GM19395 (cell line): ENCODE results near the gene PIANP.
"Not testable (repeated sequence)": the region's sequence is repeated elsewhere in the genome, so short reads cannot be mapped to it uniquely, and the experiment has no call there.

Experiments used
- ATAC-seq: cut with Tn5 transposase; IDR thresholded peaks from one replicate; pipeline ENCODE4 v1.9.1; 2021; ENCODE audit warnings: mild to moderate bottlenecking, moderate library complexity; ENCODE audit not compliant: unreplicated experiment

The PIANP gene

GRCh38 chr12:6700646-6701051 lies at the start of gene PIANP:
PIANP (minus strand) TSS chr12:6700815; CDS start chr12:6698061, 2,754 bp downstream.
- ATAC-seq, result no peak

- no peak for ATAC-seq
Observed at GRCh38 chr12:6748761-6749160, 48.1 kb upstream of the PIANP start.

DNA sequence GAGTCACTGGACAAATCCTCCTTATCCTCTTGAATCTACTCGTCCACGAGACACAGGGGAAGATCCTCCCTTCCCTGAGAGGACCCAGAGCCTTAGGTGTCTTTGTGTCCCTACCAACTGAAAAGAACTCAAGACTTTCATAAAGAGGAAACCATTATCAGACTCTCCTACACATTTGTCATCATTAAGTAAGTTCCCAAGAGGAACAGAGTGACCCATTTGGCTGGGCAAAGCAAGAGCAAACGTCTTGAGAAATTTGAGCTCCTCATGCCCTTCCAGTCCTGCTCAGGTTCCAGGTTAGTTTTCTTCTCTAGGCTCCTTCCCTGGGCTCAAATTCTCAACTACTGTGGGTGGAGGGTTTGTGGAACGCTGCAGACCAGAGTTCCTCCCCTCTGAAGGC lies 46.6 kb upstream of the PIANP start:
- ATAC-seq, result no peak

DNA sequence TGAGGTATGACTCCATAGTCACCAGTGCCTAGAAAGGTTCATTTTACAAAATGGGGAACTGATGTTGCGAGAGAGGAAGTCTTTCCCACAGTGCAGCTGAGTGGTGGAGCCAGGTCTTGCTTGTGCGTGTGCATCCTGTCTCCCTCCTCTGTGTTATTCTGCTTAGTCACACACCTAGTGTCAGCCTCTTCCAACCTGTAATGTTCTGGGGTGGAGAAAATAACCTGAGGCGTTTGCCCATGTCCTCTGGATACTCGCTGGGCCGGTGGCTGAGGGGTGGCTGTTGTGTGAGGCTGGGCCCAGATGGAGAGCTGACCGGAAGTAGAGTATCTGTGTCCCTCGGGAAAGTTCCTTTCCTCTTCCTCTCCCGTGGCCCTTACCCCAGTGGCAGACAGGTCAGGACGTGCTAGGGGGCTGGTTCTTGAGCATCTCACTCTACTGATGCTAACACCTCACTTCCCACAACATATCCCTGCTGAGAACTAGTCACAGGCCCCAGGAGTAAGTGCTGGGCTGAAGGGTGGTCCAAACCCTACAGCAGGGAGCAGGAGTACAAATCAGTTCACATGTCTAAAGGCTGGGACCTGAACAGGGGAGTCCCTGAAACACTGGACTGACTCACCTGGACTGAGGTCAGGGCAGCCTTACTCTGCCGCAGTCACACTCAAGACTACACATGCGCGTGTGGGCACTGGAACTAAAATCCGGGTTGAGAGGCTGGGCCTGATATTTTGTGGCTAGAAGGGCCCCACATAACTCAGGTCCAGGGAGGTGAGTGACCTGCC lies 45.3 kb upstream of the PIANP start:
- no peak for ATAC-seq

GRCh38 chr12:6743300-6743699 lies 42.7 kb upstream of the PIANP start:
- not testable (repeated sequence) for ATAC-seq

DNA sequence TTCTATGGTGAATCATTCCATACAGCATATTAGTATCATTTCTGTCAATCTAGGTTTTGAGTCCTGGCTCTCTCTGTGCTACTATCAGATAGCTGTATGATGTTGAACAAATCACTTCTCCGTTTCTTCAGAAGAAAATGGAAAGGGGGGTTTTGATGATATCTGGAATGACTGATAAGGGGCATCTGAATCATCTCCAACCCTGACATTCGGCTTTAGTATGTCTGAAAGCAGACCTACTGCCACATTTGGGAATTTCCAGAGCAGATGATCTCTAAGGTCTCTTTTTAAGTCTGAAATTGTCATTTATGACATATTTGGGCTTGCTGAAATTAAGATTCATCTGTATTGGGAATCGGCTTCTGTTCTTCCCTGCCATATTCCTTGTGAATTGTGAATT lies 42.2 kb upstream of the PIANP start:
- no peak for ATAC-seq

DNA sequence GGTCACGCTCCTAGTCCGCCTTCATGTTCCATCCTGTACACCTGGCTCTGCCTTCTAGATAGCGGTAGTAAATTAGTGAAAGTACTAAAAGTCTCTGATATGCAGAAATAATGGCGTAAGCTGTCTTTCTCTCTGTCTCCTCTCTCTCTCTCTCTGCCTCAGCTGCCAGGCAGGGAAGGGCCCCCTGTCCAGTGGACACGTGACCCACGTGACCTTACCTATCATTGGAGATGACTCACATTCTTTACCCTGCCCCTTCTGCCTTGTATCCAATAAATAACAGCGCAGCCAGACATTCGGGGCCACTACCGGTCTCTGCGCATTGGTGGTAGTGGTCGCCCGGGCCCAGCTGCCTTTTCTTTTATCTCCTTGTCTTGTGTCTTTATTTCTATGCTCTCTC lies 41.5 kb upstream of the PIANP start:
- not testable (repeated sequence) for ATAC-seq

- no peak for ATAC-seq
Observed at GRCh38 chr12:6736754-6737153, 36.1 kb upstream of the PIANP start.

DNA sequence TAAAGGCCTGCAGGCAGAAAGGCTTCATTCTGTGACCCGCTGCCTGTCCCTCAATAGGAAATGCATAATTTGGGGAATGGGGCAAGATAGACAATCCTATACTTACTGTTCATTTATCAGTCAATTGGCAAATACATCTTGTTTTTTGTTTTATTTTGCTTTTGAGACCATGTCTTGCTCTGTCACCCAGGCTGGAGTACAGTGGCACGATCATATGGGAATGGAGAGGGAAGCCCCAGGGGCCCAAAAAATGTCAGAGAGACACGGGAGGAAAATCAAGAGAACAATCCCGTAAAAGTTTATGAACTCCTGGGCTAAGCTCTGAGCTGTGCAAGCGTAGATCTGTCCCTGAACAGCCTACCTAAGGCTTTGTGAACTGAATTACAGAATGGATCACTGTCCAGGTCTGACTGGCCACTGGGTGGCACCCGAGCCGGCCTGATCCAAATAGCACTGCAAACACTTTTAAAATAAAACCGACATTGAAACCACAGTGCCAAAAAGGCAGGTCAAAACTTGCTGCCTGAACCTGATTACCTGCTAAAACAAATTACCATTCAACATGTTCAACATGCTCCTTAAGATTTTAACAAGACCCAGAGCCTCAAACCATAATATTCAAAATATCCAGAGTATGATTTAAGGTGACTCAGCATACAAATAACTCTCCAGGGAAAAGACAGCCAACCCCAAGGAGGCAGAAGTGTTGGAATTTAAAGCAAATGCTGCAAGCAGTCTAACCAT lies 35.0 kb upstream of the PIANP start:
- no peak for ATAC-seq

DNA sequence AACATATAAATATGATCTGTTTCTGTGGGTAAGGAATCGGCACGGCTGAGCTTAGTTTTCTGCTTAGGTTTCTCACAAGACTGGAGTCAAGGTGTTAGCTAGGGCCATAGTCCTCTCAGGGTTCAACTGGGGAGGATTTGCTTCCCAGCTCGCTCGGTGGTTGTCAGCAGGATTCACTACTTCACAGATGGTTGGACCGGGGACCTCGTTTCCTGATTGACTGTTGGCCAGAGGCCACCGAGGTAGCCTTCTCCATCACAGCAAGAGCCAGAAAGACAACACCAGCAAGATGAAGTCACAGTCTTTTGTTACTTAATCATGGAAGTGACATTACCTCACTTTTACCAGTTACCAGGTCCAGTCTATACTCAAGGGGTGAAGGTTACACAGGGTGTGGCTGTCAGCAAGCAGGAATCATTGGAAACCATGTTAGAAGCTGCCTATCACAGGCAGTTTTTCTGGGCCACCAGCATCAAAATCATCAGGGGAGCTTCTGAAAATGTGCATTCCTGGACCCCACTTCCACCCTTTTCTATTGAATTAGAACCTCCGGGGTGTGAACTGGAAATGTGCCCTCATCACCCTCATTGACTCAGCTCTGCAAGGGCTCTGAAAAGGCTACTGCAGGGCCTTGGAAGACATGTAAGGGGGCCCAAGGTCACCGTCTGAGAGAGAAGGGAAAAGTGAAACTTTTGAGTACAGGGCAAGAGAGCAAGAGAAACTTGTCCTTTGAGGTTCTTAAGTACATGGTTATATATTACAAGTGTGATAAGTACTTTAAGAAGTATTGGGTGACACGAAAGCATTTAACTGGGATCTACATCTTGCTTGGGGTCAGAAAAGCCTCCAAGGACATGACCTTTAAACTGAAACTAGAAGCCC lies 34.1 kb upstream of the PIANP start:
- ATAC-seq, result no peak

GRCh38 chr12:6730169-6730568 lies 29.6 kb upstream of the PIANP start:
- no peak for ATAC-seq

DNA sequence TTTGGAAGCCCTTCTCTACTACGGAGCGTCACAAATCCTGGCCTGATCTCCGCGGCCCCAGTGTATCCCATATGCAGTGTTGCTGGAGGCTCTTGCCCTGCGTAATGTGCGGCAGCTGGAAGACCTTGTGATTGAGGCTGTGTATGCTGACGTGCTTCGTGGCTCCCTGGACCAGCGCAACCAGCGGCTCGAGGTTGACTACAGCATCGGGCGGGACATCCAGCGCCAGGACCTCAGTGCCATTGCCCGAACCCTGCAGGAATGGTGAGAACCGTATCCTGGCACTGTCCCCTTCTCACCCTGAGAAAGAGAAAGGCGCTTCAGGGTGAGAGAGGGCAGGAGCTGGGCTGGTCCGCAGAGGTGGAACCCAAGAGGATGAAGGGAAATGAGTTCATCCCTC lies 28.6 kb upstream of the PIANP start:
- no peak for ATAC-seq

- no peak for ATAC-seq
Observed at GRCh38 chr12:6725350-6725749, 24.7 kb upstream of the PIANP start.

GRCh38 chr12:6724409-6724797 lies 23.8 kb upstream of the PIANP start:
- ATAC-seq, result peak; percentile 38

- ATAC-seq, result peak; percentile 89
Observed at GRCh38 chr12:6723607-6724408, 23.2 kb upstream of the PIANP start, which contains the start of gene COPS7A. COPS7A (plus strand) TSS chr12:6724046; CDS start chr12:6724657, 611 bp downstream.

- no peak for ATAC-seq
Observed at GRCh38 chr12:6722863-6723262, 22.2 kb upstream of the PIANP start.

DNA sequence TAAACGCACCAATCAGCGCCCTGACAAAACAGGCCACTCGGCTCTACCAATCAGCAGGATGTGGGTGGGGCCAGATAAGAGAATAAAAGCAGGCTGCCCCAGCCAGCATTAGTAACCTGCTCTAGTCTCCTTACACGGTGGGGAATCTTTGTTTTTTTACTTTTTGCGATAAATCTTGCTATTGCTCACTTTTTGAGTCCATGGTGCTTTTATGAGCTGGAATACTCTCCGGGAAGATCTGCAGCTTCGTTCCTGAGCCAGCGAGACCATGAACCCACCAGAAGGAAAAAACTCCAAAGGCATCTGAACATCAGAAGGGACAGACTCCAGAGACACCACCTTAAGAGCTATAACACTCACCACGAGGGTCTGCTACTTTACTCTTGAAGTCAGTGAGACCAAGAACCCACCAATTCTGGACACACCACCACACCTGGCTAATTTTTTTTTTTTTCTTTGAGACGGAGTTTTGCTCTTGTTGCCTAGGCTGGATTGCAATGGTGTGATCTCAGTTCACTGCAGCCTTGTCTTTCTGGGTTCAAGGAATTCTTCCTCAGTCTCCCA lies 16.3 kb upstream of the PIANP start:
- no peak for ATAC-seq

GRCh38 chr12:6716031-6716873 lies 15.6 kb upstream of the PIANP start:
- not testable (repeated sequence) for ATAC-seq

DNA sequence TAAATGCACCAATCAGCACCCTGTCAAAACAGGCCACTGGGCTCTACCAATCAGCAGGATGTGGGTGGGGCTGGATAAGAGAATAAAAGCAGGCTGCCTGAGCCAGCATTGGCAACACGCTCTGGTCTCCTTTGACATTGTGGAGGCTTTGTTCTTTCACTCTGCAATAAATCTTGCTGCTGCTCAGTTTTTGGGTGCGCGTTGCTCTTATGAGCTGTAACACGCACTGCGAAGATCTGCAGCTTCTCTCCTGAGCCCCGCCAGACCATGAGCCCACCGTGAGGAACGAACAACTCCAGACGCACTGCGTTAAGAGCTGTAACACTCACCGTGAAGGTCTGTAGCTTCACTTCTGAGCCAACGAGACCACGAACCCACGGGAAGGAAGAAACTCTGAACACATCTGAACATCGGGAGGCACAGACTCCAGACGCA lies 8.4 kb upstream of the PIANP start:
- ATAC-seq, result no peak
